GOT3 (cell line): ENCODE data around the gene KLHL9.

ENCODE experiments used
- DNase-seq: peaks from one replicate; lab custom pipeline; 2025; ENCODE audit warnings: mixed read lengths; lab: John Stamatoyannopoulos, UW

KLHL9 gene

GRCh38 chr9:21317956-21318923 lies 17.0 kb downstream of the KLHL9 start:
- DNase-seq = no peak

- no peak for DNase-seq
Measured at GRCh38 chr9:21316860-21317259, 18.3 kb downstream of the KLHL9 start.

- no peak for DNase-seq
Measured at GRCh38 chr9:21316032-21316842, 19.0 kb downstream of the KLHL9 start.

- no peak for DNase-seq
Measured at GRCh38 chr9:21314152-21314551, 21.1 kb downstream of the KLHL9 start.

GRCh38 chr9:21311889-21312288 lies 23.3 kb downstream of the KLHL9 start:
- DNase-seq = no peak

DNA sequence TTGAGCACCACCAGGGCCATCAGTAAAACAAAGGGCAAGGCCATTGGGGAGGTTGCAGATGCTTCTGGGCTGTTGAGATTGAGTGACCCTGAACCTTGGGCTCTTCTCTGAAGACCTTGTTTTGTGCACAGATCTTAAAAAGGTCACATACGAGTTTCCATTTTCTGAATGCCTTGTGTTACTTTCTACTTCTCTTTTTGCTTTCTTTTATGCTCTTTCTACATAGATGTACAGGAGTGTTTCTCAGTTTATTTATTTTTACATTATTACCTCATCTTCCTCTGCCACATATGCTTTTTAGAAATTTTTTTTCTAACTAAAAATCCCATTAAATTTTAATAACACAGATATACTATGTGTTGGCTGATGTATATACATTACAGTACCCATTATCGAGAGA lies 30.0 kb downstream of the KLHL9 start, which contains the start of gene IFNA5:
IFNA5 (minus strand) TSS at position 101 of the 400 bp plus-strand sequence; CDS start at position 44, 57 bp downstream.
- no peak for DNase-seq

- no peak for DNase-seq
Measured at GRCh38 chr9:21295992-21296391, 39.2 kb downstream of the KLHL9 start.

DNA sequence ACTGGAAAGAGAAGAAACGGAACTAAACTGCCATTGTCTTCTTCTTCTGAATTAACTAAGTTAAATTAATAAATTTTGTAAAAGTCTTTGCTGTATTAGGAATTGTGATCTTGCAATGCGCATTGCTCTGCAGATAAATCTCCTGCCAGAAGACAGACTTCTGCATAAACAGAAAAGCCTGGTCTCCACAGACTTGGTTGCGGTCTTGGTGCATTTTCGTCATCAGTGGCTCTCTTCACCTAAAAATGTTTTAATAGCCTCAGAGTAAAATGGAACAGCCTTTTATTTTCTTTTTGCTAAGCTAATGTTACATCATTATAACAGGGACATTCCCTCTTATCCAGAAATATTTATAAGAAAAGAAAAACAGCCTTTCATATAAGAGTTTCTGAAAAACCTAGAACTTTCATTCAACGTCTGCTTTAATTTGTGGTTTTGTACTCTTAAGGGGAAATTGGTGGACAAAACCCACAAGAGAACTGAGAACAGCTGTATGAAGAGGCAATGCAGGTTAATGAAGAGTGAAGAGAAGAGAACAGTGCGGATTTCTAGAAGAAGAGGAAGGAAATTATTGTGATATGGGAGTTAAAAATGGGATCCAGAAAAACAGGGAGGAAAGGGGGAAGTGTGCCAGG lies 40.2 kb downstream of the KLHL9 start:
- DNase-seq = no peak

DNA sequence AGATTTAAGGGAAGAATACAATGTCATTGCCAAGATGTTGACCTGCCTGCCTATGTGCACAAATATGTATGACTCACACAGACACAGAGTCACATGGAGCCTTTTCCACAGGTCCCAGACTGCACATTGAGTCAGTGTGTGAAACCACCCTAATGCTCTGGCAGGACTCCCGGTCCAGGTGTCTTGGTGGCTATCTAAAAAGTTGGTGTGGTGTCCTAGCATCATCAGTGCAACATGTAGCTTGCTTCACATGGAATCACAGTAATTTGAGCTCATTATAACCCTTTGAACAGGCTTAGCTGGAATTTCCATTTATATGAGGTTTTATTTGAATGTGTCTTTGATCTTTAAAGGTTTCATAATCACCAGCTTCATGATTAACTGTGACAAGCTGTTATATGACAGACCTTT lies 40.8 kb downstream of the KLHL9 start:
- DNase-seq = no peak

DNA sequence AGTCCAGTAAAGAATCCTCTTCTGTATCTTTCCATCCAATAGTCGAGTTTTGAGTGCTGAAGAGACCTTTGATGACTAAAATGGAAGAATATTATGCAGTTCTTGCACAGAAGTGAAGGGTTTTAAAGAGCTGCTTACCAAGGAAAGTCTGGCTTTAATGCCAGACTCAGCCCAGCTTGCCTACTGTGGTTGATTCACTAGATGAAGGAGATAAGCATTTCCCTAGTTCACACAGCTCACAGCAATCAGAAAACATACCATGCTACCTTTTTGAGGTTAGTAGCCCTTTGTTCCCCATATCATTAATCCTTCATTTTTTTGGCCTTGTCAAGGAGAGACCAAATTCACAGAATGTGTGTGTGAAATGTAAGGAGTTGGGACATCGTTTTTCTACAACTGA lies 45.4 kb downstream of the KLHL9 start:
- no peak for DNase-seq

- DNase-seq = no peak
Measured at GRCh38 chr9:21287280-21287679, 47.9 kb downstream of the KLHL9 start.

GRCh38 chr9:21286659-21287058 lies 48.5 kb downstream of the KLHL9 start:
- no peak for DNase-seq

DNA sequence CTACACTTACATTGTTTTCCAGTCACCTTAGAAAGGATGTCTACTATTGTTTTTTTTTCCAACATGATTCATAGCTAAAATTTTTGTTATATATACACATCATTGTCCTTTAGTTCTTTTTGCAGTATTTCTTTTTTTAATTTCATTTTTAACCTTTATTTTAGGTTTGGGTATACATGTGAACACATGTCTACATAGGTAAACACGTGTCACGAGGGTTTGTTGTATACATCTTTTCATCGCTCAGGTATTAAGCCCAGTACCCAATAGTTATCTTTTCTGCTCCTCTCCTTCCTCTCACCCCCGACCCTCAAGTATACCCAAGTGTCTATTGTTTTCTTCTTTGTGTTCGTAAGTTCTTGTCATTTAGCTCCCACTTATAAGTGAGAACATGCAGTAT lies 49.1 kb downstream of the KLHL9 start:
- no peak for DNase-seq

- no peak for DNase-seq
Measured at GRCh38 chr9:21281275-21281674, 53.9 kb downstream of the KLHL9 start.
